ENCODE results near the gene APEX1. TPM values are rescaled to one million over a fixed set of nuclear protein-coding genes. Genes with fewer than 3 reads are reported as not detected.

APEX1 gene
- total and polyA plus RNA-seq, 2 of the 8 experiments (the other 6 are each of a cell fraction or from before 2014, with no cell fraction given): 384 to 700 TPM

DNA sequence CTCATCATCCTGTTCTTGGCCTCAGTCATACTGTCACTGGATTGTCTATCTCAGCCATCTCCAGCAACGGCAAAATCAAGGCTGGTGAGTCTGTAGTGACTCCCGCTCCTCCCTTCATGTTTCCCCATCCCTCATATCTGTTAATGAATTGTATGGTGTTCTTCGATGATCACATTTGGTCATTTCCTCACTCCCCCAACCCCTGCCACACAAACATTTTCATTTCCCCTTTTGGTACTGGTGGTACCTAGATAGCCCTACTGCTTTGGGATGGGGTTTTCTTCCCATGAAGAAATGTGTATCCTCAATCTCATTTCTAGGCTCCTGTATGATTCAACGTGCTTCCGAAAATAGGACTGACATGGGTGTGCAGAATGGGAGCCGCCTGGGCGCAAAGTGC is 16.4 kb upstream of the APEX1 start:
- H3K23ac ChIP-seq (ENCODE audit: insufficient read length): no peak overlapping the region
- CTCF ChIA-PET (ENCODE audit: partially characterized antibody): interaction anchor here (1.0 to 1.1 kb wide), 3 partner anchors 9 to 24 kb away, joined by 3 to 4 read pairs (median 3); no protein-coding TSS in a partner anchor
- no peak overlapping the region for H3K4me2 ChIP-seq (ENCODE audit: insufficient read depth in 1 of 2, low read depth in 2 of 2, low read length in 2 of 2)
- H3K18ac ChIP-seq (ENCODE audit: extremely low read depth, low read length): no peak overlapping the region
- DNase-seq (ENCODE audit: low read depth in 1 of 2, low spot score in 2 of 2) (no peak), FAIRE-seq (no peak)
- no peak for TF ChIP-seq EGR1 (IDR thresholded peaks at IDR 0.05; ENCODE audit: borderline replicate concordance, low read depth, low read length)
- no peak for TF ChIP-seq KDM5A (IDR thresholded peaks at IDR 0.05; ENCODE audit: low read length)
- no peak for TF ChIP-seq YY1 (IDR thresholded peaks at IDR 0.05; ENCODE audit: low read depth, low read length)
- no peak for TF ChIP-seq CEBPB (IDR thresholded peaks at IDR 0.05; ENCODE audit: low read depth, low read length)
- no peak for TF ChIP-seq POLR2AphosphoS5 (IDR thresholded peaks at IDR 0.05; ENCODE audit: low read depth, low read length)
- H3K27ac ChIP-seq (ENCODE audit: low read depth, low read length): no peak overlapping the region
- H3K36me3 ChIP-seq (ENCODE audit: control insufficient read depth in 2 of 4, insufficient read depth in 4 of 4, low read length in 3 of 4): no peaks in the 10 kb centered on the region
- no peaks in the 10 kb centered on the region for H3K9me3 ChIP-seq (ENCODE audit: insufficient read depth in 2 of 2, low read depth in 1 of 2, low read length in 1 of 2)
- no peak overlapping the region for H3K14ac ChIP-seq (ENCODE audit: insufficient read length)
- no peak overlapping the region for H2AK5ac ChIP-seq (ENCODE audit: low read depth, low read length)
- H3K79me1 ChIP-seq (ENCODE audit: low read depth, low read length): no peaks in the 10 kb centered on the region
- peaks cover 0 to 20% (median 14%) of the 10 kb centered on the region in 4 experiments; a peak in 5 of 7 replicates for H3K27me3 ChIP-seq (replicated peaks in 1 of 4; ENCODE audit: control insufficient read depth in 3 of 4, extremely low read depth in 1 of 4, insufficient read depth in 3 of 4, low read length in 3 of 4)
- no peaks in the 10 kb centered on the region for H4K20me1 ChIP-seq (replicated peaks in 1 of 2; ENCODE audit: control insufficient read depth in 1 of 2, insufficient read depth in 2 of 2, low read length in 2 of 2)
- H4K5ac ChIP-seq (ENCODE audit: insufficient read length, low read depth, low read length): no peak overlapping the region
- H2BK12ac ChIP-seq (ENCODE audit: low read depth, low read length): no peak overlapping the region
- no peak overlapping the region for H4K8ac ChIP-seq (ENCODE audit: extremely low read depth, insufficient read depth, low read length)
- peaks cover 4 to 10% (median 9%) of the 10 kb centered on the region in 4 experiments; a peak in 6 of 7 replicates for H3K4me1 ChIP-seq (replicated peaks in 1 of 4; ENCODE audit: control insufficient read depth in 3 of 4, insufficient read depth in 4 of 4, low read length in 3 of 4)
- POLR2A ChIA-PET (ENCODE audit: partially characterized antibody): interaction anchor here (6.0 kb wide), 1 partner anchor 9 kb away, joined by 54 read pairs; no protein-coding TSS in a partner anchor
- H2BK5ac ChIP-seq (ENCODE audit: low read depth, low read length): no peak overlapping the region
- no peak overlapping the region for H3K4ac ChIP-seq (replicated peaks; ENCODE audit: insufficient read length, low read depth, low read length)
- 91% methylated on average over 7 of the region's 7 CpGs; no CpG with 5 or more reads in 1 of the 2 experiments for WGBS, 2 experiments (ENCODE audit: extremely low coverage in 1 of 2, insufficient coverage in 1 of 2, insufficient read length in 1 of 2, insufficient replicate concordance in 2 of 2, low coverage in 1 of 2, low lambda C conversion rate in 2 of 2, missing lambda C conversion rate in 1 of 2)
- no peaks in the 10 kb centered on the region for H3K23me2 ChIP-seq (ENCODE audit: low read depth, low read length)
- no peak overlapping the region; a peak in 1 of 7 replicates for H3K9ac ChIP-seq (replicated peaks in 1 of 4; ENCODE audit: extremely low read depth in 1 of 4, low read depth in 3 of 4, low read length in 3 of 4)
- no peak overlapping the region for H2BK15ac ChIP-seq (ENCODE audit: low read length)
- H2AFZ ChIP-seq (ENCODE audit: low read length): no peak overlapping the region
- no peak overlapping the region for H3K56ac ChIP-seq (replicated peaks; ENCODE audit: insufficient read length, low read depth, low read length)
- no peak overlapping the region for H3K4me3 ChIP-seq (ENCODE audit: extremely low read depth in 1 of 4, insufficient read depth in 2 of 4, low read depth in 3 of 4, low read length in 4 of 4)
- H2BK120ac ChIP-seq (replicated peaks; ENCODE audit: low read depth, low read length): no peak overlapping the region
- no peak overlapping the region for H2BK20ac ChIP-seq (ENCODE audit: low read length)
- no peak overlapping the region for H4K91ac ChIP-seq (replicated peaks; ENCODE audit: insufficient read length, low read length)
- no peaks in the 10 kb centered on the region for H3K79me2 ChIP-seq (ENCODE audit: control insufficient read depth in 1 of 2, insufficient read depth in 2 of 2, low read length in 2 of 2)
